Stimulated activated CD8-positive, alpha-beta memory T cell treated with anti-CD3 and anti-CD28 coated beads, Interleukin-4, amount 100 ng/mL, for 24 hours (primary cell): Measurements from ENCODE around the gene DUOX2.

Experiments used
- DNase-seq: peaks from one replicate; pipeline ENCODE4 v3.0.0-alpha.2; 2020; ENCODE audit warnings: low read depth

Gene DUOX2

DNA sequence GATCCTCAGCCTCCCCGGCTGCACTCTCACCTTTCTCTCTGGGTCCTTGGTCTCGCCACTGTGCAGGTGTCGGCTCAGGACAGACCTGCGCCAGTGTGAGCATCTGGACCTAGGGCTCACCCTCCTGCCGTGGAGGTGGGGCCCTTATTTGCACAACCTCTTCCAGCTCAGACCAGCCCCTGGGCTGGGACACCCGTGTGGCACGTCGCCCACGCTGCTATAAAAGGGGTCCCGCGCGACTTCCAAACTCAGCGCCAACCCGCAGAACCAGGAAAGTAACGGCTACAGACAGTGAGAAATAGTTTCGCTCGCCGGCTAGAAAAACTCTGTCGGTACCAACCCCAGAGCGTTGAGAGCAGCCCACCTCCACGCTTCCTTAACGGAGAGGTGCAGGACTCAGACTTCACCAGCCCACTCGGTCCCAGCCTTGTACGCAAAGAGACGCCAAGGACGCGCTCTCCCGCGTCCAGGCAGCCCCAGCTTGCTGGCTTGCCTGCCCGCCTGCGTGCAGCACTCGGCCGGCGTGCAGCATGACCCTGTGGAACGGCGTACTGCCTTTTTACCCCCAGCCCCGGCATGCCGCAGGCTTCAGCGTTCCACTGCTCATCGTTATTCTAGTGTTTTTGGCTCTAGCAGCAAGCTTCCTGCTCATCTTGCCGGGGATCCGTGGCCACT lies at the start of gene DUOX2, which contains the start of gene DUOXA2:
DUOX2 (minus strand) TSS at position 97 of the 675 bp plus-strand sequence. CDS start 761 bp downstream, outside the sequence.
DUOXA2 (plus strand) TSS at position 251 of the 675 bp plus-strand sequence; CDS start at position 531, 280 bp downstream.
- no peak for DNase-seq

GRCh38 chr15:45163508-45163856 lies 49.5 kb upstream of the DUOX2 start:
- DNase-seq: no peak

DNA sequence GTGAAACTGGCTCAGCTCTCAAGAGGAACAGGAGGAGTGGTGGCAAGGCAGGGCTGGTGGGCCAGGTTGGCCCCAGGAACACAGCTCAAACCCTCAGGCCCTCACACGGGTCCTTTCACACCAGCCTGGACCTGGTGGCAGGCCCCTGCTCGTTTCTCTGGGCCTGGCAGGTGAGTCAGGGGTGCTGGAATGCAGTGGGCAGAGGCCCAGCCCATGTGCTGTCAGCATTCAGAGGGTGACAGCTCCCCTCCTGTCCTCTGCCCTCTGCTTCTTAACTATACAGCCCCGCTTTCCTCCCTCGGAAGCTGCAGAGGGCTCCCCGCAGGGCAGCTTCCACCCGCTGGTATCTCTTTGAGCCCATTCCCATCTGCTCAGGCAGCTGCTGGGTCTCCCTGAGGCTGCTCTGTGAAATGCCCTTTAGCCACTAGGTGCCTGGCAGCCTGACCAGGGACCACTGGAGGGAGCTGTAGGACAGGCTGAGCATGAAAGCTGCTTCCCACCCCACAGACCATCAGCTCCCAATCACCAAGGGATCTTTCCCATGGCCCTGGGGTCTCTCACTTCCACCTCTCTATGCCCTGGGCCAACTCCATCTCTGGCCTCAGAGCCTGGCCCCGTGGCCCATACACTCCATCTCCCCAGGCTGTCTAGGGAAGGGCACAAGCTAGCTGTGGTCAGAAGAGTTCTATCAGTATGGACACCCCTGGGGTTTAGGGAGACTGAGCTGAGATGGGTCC lies 49.0 kb upstream of the DUOX2 start:
- peak; percentile 42 for DNase-seq

GRCh38 chr15:45161666-45162065 lies 47.7 kb upstream of the DUOX2 start:
- no peak for DNase-seq

DNA sequence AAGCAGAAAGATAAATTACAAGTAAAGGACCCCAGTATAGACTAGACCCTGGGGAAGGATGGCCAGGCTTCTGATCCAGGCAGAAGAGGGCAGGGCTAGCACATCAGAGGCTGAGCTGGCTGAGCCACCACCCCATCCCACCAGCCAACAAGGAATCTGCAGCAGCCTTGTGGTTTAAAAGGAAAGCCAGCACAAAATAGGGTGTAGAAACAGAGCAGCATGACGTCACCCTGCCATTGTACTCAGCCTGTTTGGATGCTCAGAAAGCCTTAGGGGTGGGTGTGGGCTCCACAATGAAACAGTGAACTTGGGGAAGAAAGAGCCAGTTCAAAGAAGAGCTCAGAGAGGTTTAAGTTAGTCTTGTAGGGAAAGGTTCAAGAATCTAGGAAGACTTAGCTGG lies 44.0 kb upstream of the DUOX2 start:
- no peak for DNase-seq

- DNase-seq: no peak
Measured at GRCh38 chr15:45156744-45157455, 42.9 kb upstream of the DUOX2 start.

DNA sequence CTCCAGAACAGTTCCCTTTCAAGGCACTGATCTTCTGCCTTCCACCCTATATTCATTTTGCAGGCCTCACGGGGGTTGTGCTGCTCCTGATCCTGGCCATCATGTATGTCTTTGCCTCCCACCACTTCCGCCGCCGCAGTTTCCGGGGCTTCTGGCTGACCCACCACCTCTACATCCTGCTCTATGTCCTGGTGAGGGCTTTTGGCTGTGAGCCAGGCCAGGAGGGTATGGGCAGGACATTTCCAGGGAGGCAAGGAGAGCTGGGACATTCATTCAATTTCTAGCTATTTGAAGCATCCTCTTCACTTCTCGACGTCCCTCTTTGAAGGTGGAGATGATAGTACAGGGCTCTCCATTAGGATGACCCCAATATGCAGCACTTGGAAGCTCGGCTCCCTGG lies 41.8 kb upstream of the DUOX2 start:
- DNase-seq: no peak

DNA sequence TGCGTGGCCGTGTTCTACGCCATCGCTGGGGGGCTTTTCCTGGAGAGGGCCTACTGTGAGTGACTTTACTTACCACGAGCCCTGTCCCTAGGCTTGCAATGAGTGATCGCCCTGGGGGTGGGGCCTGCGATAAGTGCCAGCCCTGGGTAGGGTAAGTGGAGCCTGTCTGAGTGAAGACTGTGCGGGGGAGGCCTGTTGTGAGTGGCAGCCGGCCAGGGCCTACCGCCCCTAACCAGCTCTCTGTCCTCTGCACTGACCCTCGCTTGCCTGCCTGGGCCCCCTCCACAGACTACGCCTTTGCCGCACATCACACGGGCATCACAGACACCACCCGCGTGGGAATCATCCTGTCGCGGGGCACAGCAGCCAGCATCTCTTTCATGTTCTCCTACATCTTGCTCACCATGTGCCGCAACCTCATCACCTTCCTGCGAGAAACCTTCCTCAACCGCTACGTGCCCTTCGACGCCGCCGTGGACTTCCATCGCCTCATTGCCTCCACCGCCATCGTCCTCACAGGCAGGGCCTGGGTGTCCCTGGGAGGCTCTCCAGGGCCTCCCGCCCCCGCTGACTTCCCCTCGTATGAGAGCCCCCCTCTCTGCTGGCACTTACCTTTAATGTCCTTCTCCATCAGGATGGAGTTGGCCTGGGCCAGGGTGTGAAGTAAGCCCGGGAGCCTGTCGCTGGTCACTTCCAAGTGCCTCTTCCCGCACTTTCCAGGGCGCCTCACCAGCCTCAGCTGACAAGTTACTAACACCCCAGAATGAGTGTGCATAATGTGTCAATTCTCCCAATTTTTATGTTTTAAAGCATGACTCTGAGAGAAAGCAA lies 38.2 kb upstream of the DUOX2 start:
- DNase-seq: no peak

- DNase-seq: no peak
Measured at GRCh38 chr15:45150997-45151396, 37.0 kb upstream of the DUOX2 start.

GRCh38 chr15:45150481-45150880 lies 36.5 kb upstream of the DUOX2 start:
- no peak for DNase-seq

DNA sequence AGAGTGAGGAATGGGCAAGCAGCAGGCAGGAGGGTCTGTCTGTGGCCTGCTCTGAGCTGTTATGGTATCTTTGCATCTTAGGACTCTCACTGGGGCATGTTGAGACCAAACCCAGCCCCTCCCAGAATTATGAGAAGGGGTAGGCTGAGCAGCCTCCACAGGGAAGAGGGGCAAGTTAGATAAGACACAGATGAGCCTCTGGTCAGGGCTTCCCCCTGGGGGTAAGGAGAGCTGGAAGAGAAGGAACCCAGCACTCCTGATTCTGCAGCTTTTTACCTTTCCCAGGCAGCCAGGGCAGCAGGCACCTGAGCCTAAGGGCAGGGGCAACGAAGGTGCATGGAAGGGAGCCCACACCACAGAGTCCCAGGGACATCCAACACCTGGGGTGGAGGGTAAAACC lies 35.1 kb upstream of the DUOX2 start:
- DNase-seq: no peak

DNA sequence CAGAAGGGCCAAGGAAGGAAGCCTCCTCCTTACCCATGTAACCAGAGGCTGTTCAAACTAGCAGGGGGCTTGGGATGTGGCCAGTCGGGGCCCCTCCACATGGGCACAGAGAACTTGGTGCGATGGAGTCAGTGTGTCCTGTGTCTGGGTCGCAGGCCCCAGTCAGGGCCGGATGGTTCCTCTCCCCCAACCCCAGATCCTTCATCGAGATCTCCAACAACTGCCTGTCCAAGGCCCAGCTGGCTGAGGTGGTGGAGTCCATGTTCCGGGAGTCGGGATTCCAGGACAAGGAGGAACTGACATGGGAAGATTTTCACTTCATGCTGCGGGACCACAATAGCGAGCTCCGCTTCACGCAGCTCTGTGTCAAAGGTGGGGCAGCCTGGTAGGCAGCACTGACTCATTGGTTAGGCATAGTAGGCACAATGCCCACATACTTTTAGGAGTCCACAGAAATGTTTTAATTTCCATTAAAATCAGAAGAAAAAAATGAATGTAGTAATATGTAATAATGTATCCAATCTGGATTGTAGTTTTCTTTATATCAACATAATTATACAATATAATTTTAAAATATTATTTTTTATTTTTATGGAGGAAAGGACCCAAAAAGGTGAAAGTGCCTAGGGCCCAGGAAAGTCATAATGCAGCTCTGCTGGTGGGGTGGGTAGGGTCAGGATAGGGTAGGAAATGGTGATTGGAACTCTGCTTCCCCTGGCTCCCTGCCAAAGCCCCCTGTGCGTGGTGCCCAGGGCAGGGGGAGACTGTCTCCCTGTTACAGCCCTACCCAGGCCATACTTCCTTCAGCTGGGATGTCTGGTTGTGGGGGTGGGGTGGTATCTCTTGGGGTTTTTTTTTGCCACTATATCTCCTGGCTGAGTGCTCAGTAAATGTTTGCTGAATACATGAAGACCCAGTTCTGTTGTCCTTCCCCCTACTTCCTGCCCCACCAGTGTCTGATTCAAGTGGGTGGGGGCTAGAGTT lies 34.4 kb upstream of the DUOX2 start:
- DNase-seq: no peak

DNA sequence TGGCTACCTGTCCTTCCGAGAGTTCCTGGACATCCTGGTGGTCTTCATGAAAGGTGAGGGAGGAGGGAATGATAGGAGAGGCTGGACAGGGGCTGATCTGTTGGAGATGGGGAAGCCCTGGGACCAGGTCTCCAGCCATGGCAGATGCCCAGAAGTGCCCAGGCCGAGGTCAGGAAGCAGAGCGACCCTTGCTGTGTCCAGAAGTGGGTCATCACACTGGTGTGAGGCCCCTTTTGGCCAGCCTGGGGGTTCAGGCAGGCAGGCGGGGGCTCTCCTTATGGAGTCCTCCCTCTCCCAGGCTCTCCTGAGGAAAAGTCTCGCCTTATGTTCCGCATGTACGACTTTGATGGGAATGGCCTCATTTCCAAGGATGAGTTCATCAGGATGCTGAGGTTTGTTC lies 33.6 kb upstream of the DUOX2 start:
- no peak for DNase-seq

DNA sequence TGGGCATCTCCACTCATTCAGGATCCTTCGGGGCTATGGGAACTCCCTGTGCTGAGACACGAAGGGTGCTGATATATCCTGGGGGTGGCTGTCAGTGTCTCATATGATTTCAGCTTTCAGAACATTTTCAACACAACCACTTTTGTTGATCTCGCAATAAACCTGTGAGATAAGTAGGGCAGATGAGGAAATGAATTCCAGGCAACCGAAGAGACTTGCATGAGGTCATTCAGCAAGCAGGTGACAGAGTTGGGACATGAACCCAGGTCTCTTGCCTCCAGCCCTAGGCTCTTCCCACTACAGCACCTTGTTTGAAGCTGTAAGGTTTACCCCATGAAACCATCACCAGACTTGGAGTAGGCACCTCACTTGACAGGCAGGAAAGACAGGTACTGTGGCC lies 32.4 kb upstream of the DUOX2 start:
- DNase-seq: no peak

DNA sequence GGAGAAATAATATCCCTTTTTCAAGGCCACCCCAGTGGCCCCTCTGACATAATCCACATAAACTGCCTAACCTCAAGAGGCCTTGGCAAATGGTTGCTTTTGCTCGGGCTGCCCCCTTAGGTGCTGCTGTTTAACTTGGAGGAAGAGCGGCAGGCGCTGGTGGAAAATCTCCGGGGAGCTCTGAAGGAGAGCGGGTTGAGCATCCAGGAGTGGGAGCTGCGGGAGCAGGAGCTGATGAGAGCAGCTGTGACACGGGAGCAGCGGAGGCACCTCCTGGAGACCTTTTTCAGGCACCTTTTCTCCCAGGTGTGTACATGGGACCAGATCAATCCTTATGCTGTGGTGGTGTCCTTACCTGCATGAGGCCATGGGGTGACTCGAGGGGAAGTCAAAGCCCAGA lies 30.8 kb upstream of the DUOX2 start:
- DNase-seq: no peak

DNA sequence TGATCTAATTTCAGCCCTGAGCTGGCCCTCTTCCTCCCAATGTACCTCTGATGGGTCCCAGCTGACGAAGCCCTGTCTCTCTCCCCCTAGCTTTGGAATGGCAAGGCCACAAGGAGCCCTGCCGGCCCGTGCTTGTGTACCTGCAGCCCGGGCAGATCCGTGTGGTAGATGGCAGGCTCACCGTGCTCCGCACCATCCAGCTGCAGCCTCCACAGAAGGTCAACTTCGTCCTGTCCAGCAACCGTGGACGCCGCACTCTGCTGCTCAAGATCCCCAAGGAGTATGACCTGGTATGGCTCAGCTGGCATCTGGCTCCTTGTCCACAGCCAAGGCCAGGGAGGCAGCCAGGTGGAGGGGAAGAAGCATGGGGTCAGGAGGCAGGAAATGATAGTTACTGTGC lies 30.0 kb upstream of the DUOX2 start:
- no peak for DNase-seq

DNA sequence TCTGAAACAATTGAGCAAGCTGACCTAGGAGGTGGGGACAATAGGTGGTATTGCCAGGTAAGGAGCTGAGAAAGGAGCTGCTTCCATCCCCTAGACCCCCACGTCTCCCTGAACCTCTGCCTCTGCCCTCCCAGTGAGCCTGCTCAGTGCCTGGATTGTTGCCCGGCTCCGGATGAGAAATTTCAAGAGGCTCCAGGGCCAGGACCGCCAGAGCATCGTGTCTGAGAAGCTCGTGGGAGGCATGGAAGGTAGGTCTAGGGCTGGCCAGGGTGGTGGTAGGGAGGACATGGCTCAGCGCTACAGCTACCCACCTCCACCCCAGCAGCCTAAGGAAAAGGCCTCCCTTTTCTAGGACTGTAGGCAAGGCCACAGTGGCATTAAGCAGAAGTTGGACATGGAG lies 29.1 kb upstream of the DUOX2 start:
- DNase-seq: no peak

- DNase-seq: no peak
Measured at GRCh38 chr15:45141386-45141785, 27.4 kb upstream of the DUOX2 start.

GRCh38 chr15:45140557-45141250 lies 26.7 kb upstream of the DUOX2 start:
- no peak for DNase-seq

GRCh38 chr15:45139770-45140169 lies 25.8 kb upstream of the DUOX2 start:
- DNase-seq: no peak
